Peyer's patch (tissue), 4 donors: ENCODE data around the gene PRAMEF20. TPM values are rescaled to one million over a fixed set of nuclear protein-coding genes. Genes with fewer than 3 reads are reported as not detected.

Experiments
- DNase-seq, 3 donors: peaks; one replicate each; pipeline ENCODE4 v3.0.0-alpha.2; 2017 to 2019
- H3K27ac ChIP-seq, 4 donors: fragments of 200-600 bp; sonication (generic); one replicate each; pipeline ENCODE4 v1.5.1; 2016 to 2019
- H3K27me3 ChIP-seq, 2 donors: fragments of 200-600 bp; sonication (generic); one replicate each; pipeline ENCODE4 v1.5.1; 2019
- H3K36me3 ChIP-seq, 3 donors: fragments of 200-600 bp; sonication (generic); one replicate each; pipeline ENCODE4 v1.5.1; 2016 to 2019
- H3K4me1 ChIP-seq, 4 donors: fragments of 200-600 bp; sonication (generic); one replicate each; pipeline ENCODE4 v1.5.1; 2016 to 2019
- H3K4me3 ChIP-seq, 4 donors: fragments of 200-600 bp; sonication (generic); 1 replicate in 3 of 4; 2 replicates in 1 of 4; pipeline ENCODE4 v1.5.1; 2016 to 2019; ENCODE audit warnings: mild to moderate bottlenecking in 1 of 4
- H3K9me3 ChIP-seq, 4 donors: fragments of 200-600 bp; sonication (generic); one replicate each; pipeline ENCODE4 v1.5.1; 2016 to 2019; ENCODE audit warnings: mild to moderate bottlenecking in 1 of 4
- CTCF ChIP-seq, 6 experiments: fragments of 450-650 bp in 4 of 6; fragments of 200-600 bp in 2 of 6; sonication (generic) in 1 of 6; IDR thresholded peaks; one replicate each; pipeline ENCODE4 v1.5.1; 2017 to 2019; ENCODE audit warnings: antibody characterized with exemption in 6 of 6, mild to moderate bottlenecking in 3 of 6, moderate library complexity in 1 of 6
- POLR2A ChIP-seq, 2 donors: fragments of 450-650 bp; IDR thresholded peaks; one replicate each; pipeline ENCODE4 v1.5.1; 2017; ENCODE audit warnings: antibody characterized with exemption in 2 of 2, mild to moderate bottlenecking in 2 of 2, moderate library complexity in 2 of 2
- total RNA-seq, 4 donors: library from RNA; depleted of rRNA; stranded (reverse); fragments of >200 nt; gene quantifications; one replicate each; pipeline ENCODE4 v1.1.0, GENCODE V29; 2016

PRAMEF20 gene
- total RNA-seq, 4 donors from 2014 or later: not detected

- no peaks in the 10 kb centered on the region for H3K4me1 ChIP-seq
- TF ChIP-seq CTCF (IDR thresholded peaks at IDR 0.05): no peak
- TF ChIP-seq POLR2A (IDR thresholded peaks at IDR 0.05): no peak
- H3K27ac ChIP-seq: no peak overlapping the region
- no peaks in the 10 kb centered on the region for H3K36me3 ChIP-seq
- H3K9me3 ChIP-seq: no peaks in the 10 kb centered on the region
- H3K27me3 ChIP-seq: no peaks in the 10 kb centered on the region
- H3K4me3 ChIP-seq: no peak overlapping the region
- no peak for DNase-seq
Observed at GRCh38 chr1:13450204-13450603, 40.0 kb downstream of the PRAMEF20 start.

- H3K27ac ChIP-seq: no peak overlapping the region
- no peak overlapping the region for H3K4me3 ChIP-seq
- TF ChIP-seq CTCF (IDR thresholded peaks at IDR 0.05): no peak
- TF ChIP-seq POLR2A (IDR thresholded peaks at IDR 0.05): no peak
- no peaks in the 10 kb centered on the region for H3K4me1 ChIP-seq
- no peaks in the 10 kb centered on the region for H3K27me3 ChIP-seq
- no peaks in the 10 kb centered on the region for H3K36me3 ChIP-seq
- no peak for DNase-seq
- no peaks in the 10 kb centered on the region for H3K9me3 ChIP-seq
Observed at GRCh38 chr1:13451399-13451965, 41.2 kb downstream of the PRAMEF20 start.

- H3K4me1 ChIP-seq: no peaks in the 10 kb centered on the region
- H3K27ac ChIP-seq: no peak overlapping the region
- no peaks in the 10 kb centered on the region for H3K36me3 ChIP-seq
- H3K27me3 ChIP-seq: no peaks in the 10 kb centered on the region
- no peaks in the 10 kb centered on the region for H3K9me3 ChIP-seq
- no peak for DNase-seq
- no peak for TF ChIP-seq CTCF (IDR thresholded peaks at IDR 0.05)
- no peak for TF ChIP-seq POLR2A (IDR thresholded peaks at IDR 0.05)
- no peak overlapping the region for H3K4me3 ChIP-seq
Observed at GRCh38 chr1:13456904-13457532, 46.8 kb downstream of the PRAMEF20 start.

GRCh38 chr1:13461977-13462376 lies 51.7 kb downstream of the PRAMEF20 start:
- H3K9me3 ChIP-seq: no peaks in the 10 kb centered on the region
- no peaks in the 10 kb centered on the region for H3K4me1 ChIP-seq
- H3K27ac ChIP-seq: no peak overlapping the region
- DNase-seq: no peak
- no peaks in the 10 kb centered on the region for H3K27me3 ChIP-seq
- H3K4me3 ChIP-seq: no peak overlapping the region
- TF ChIP-seq CTCF (IDR thresholded peaks at IDR 0.05): no peak
- TF ChIP-seq POLR2A (IDR thresholded peaks at IDR 0.05): no peak
- no peaks in the 10 kb centered on the region for H3K36me3 ChIP-seq

GRCh38 chr1:13462682-13463081 lies 52.4 kb downstream of the PRAMEF20 start:
- no peak overlapping the region for H3K4me3 ChIP-seq
- DNase-seq: no peak

More at GRCh38 chr1:13462682-13463081, 52.4 kb downstream of the PRAMEF20 start:
- Histone ChIP-seq H3K27ac (no peak overlapping the region), H3K4me1 (no peaks in the 10 kb centered on the region), H3K36me3 (no peaks in the 10 kb centered on the region), H3K9me3 (no peaks in the 10 kb centered on the region), H3K27me3 (no peaks in the 10 kb centered on the region)
- TF ChIP-seq POLR2A (IDR thresholded peaks at IDR 0.05) (no peak), CTCF (IDR thresholded peaks at IDR 0.05) (no peak)
